ENCODE data around the gene KIF26B. TPM values are rescaled to one million over a fixed set of nuclear protein-coding genes. Genes with fewer than 3 reads are reported as not detected.

KIF26B gene
- total and polyA plus RNA-seq, 2 experiments from 2014 or later, result 0.03 to 0.76 TPM

- no peak for TF ChIP-seq REST (IDR thresholded peaks at IDR 0.05; ENCODE audit: unreplicated experiment)
- peak in 1 of 2 experiments; percentile 33; a peak in 3 of 4 replicates for TF ChIP-seq CTCF (conservative IDR thresholded peaks at IDR 0.05; ENCODE audit: low read depth in 2 of 2)
These were observed 33.3 kb upstream of the KIF26B start (continued) for GRCh38 chr1:245121523-245121922.

GRCh38 chr1:245124241-245124640, 30.5 kb upstream of the KIF26B start:
- Mint-ChIP-seq H3K36me3 (ENCODE audit: low read depth) (no peaks in the 10 kb centered on the region), H3K4me1 (peaks cover 17% of the 10 kb centered on the region), H3K27ac (no peak overlapping the region), H3K9me3 (no peaks in the 10 kb centered on the region; the same call in 2 of the 3 replicates), H3K27me3 (ENCODE audit: insufficient read depth, low read depth, poor library complexity) (peaks cover 2% of the 10 kb centered on the region), H3K4me3 (no peak overlapping the region)
- Histone ChIP-seq H3K4me1 (ENCODE audit: insufficient read depth) (peaks cover 9% of the 10 kb centered on the region), H3K79me2 (replicated peaks; ENCODE audit: insufficient read depth) (no peaks in the 10 kb centered on the region), H3K4me2 (no peak overlapping the region), H3K27me3 (ENCODE audit: insufficient read depth) (no peaks in the 10 kb centered on the region), H3K36me3 (ENCODE audit: insufficient read depth) (no peaks in the 10 kb centered on the region), H3K9me2 (ENCODE audit: insufficient read depth) (no peaks in the 10 kb centered on the region), H3K27ac (ENCODE audit: low read depth) (no peak overlapping the region), H4K20me1 (replicated peaks; ENCODE audit: insufficient read depth) (no peaks in the 10 kb centered on the region), H2AFZ (no peak overlapping the region), H3F3A (replicated peaks; ENCODE audit: low read depth) (no peaks in the 10 kb centered on the region), H3K4me3 (no peak overlapping the region)
- ATAC-seq (no peak), DNase-seq (ENCODE audit: low spot score) (no peak)
- TF ChIP-seq JUNB (IDR thresholded peaks at IDR 0.05; ENCODE audit: unreplicated experiment) (no peak), ZNF114 (CRISPR knock-in tag; IDR thresholded peaks at IDR 0.05) (no peak), ETS1 (IDR thresholded peaks at IDR 0.05) (no peak), CREB1 (CRISPR knock-in tag; IDR thresholded peaks at IDR 0.05; ENCODE audit: low read depth) (no peak), NANOG (IDR thresholded peaks at IDR 0.05; ENCODE audit: borderline replicate concordance) (no peak), STAT1 (IDR thresholded peaks at IDR 0.05; ENCODE audit: unreplicated experiment) (no peak), ZNF331 (CRISPR knock-in tag; IDR thresholded peaks at IDR 0.05; ENCODE audit: low read depth) (no peak), REST (IDR thresholded peaks at IDR 0.05; ENCODE audit: unreplicated experiment) (no peak), EZH2phosphoT487 (IDR thresholded peaks at IDR 0.05; ENCODE audit: unreplicated experiment) (no peak)
